Neural crest cell (in vitro differentiated cells): ENCODE results near the gene PYHIN1. TPM values are rescaled to one million over a fixed set of nuclear protein-coding genes. Genes with fewer than 3 reads are reported as not detected.

ENCODE experiments used
- DNase-seq: peaks from one replicate; pipeline ENCODE4 v3.0.0; 2021; ENCODE audit warnings: low read depth, mixed read lengths, low spot score
- H3K27ac Mint-ChIP-seq: one replicate; pipeline ENCODE4 v1.8.0; 2021; ENCODE audit warnings: mild to moderate bottlenecking, mixed read lengths; ENCODE audit not compliant: unreplicated experiment
- H3K27me3 Mint-ChIP-seq: 2 replicates; pipeline ENCODE4 v1.8.0; 2021; ENCODE audit warnings: low read depth, mild to moderate bottlenecking, mixed read lengths
- H3K36me3 Mint-ChIP-seq: 2 replicates; pipeline ENCODE4 v1.8.0; 2021; ENCODE audit warnings: low read depth, mild to moderate bottlenecking, mixed read lengths
- H3K4me1 Mint-ChIP-seq: 2 replicates; pipeline ENCODE4 v1.8.0; 2021; ENCODE audit warnings: mixed read lengths
- H3K4me3 Mint-ChIP-seq: one replicate; pipeline ENCODE4 v1.8.0; 2021; ENCODE audit warnings: mild to moderate bottlenecking, mixed read lengths
- H3K9me3 Mint-ChIP-seq: 2 replicates; pipeline ENCODE4 v1.8.0; 2021; ENCODE audit warnings: mixed read lengths
- total RNA-seq: library from RNA; stranded (reverse); gene quantifications from 2 replicates; pipeline ENCODE4 v1.2.1, GENCODE V29; 2021
- TF ChIP-seq, protein P1 (sequence below): fragments of 200-600 bp; sonication (generic); conservative IDR thresholded peaks from 2 replicates; pipeline ENCODE4 v1.5.0; 2021; ENCODE audit warnings: antibody characterized with exemption, mild to moderate bottlenecking

PYHIN1 gene
- total RNA-seq, 1 donor from 2014 or later: not detected

DNA sequence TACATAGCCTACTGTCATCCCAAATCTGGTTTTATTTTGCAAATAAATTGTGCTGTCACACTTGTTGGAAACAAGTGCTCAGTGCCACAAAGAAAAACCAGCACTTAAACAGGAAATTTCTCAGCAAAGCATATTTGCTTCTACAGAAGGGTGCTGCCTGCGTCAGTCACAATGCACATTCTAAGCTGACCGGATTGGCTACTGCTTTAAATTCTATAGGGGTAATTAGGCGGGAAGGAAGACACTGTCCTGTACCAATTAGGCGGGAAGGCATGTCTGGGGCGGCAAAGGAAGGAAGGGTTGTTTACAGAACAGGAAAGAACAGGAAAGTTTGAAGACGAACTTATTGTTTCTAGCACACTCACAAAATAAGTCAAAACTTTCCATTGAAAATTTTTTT lies 81.1 kb downstream of the PYHIN1 start:
- DNase-seq: no peak
- Mint-ChIP-seq H3K9me3 (peaks cover 4% of the 10 kb centered on the region), H3K27me3 (no peaks in the 10 kb centered on the region), H3K27ac (no peak overlapping the region), H3K36me3 (peaks cover 3% of the 10 kb centered on the region), H3K4me1 (peaks cover 13% of the 10 kb centered on the region), H3K4me3 (no peak overlapping the region)
- TF ChIP-seq, protein P1, sequence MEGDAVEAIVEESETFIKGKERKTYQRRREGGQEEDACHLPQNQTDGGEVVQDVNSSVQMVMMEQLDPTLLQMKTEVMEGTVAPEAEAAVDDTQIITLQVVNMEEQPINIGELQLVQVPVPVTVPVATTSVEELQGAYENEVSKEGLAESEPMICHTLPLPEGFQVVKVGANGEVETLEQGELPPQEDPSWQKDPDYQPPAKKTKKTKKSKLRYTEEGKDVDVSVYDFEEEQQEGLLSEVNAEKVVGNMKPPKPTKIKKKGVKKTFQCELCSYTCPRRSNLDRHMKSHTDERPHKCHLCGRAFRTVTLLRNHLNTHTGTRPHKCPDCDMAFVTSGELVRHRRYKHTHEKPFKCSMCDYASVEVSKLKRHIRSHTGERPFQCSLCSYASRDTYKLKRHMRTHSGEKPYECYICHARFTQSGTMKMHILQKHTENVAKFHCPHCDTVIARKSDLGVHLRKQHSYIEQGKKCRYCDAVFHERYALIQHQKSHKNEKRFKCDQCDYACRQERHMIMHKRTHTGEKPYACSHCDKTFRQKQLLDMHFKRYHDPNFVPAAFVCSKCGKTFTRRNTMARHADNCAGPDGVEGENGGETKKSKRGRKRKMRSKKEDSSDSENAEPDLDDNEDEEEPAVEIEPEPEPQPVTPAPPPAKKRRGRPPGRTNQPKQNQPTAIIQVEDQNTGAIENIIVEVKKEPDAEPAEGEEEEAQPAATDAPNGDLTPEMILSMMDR: no peak

DNA sequence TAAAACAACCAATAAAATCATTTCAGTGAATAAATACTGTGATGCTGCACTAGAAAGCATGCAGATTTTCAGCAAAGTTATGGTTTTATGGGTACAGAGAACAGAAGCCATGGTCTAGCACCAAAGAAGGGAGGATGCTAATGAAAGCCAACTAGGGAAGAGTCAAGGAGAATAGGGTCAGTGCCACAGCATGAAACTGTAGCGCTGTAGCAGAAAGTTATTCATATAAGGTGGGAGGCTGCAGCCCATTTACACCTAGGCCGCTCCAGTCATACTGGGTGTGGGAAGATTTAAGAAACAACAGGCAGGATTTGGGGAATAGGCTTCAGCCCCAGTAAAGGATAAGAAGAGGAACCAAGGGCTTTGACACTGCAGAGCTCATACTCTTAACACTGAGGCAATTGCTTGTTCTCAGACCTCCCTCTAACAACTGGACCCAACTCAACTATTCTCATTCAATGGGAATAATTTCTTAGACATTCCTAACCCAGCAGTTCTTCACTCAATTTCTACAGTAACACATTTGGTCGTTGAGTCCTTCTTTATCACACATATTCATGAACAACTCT lies 82.7 kb downstream of the PYHIN1 start:
- Mint-ChIP-seq H3K9me3 (peaks cover 4% of the 10 kb centered on the region), H3K27ac (no peak overlapping the region), H3K4me1 (peaks cover 13% of the 10 kb centered on the region), H3K4me3 (no peak overlapping the region), H3K27me3 (no peaks in the 10 kb centered on the region), H3K36me3 (peaks cover 6% of the 10 kb centered on the region)
- DNase-seq: no peak
- TF ChIP-seq, protein P1: no peak

DNA sequence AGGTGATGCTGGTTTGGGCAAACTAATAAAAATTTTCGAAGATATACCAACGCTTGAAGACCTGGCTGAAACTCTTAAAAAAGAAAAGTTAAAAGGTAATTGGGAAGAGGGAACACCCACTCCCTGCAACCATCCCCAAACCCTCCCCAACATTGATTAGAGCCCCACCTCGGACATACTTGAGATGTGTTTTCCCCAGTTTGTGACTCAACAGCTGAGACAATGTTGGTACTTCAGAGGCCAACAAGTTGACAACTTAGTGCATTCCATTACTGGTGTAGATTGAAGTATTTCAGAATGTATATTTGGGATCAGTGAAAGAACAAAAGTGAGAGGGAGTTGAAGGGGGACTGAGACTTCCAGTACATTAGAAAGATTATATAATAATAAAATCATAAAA lies 83.5 kb downstream of the PYHIN1 start:
- Mint-ChIP-seq H3K4me3 (no peak overlapping the region), H3K4me1 (peaks cover 9% of the 10 kb centered on the region), H3K9me3 (peaks cover 4% of the 10 kb centered on the region), H3K27me3 (no peaks in the 10 kb centered on the region), H3K36me3 (peaks cover 6% of the 10 kb centered on the region), H3K27ac (no peak overlapping the region)
- TF ChIP-seq, protein P1: no peak
- DNase-seq: no peak

DNA sequence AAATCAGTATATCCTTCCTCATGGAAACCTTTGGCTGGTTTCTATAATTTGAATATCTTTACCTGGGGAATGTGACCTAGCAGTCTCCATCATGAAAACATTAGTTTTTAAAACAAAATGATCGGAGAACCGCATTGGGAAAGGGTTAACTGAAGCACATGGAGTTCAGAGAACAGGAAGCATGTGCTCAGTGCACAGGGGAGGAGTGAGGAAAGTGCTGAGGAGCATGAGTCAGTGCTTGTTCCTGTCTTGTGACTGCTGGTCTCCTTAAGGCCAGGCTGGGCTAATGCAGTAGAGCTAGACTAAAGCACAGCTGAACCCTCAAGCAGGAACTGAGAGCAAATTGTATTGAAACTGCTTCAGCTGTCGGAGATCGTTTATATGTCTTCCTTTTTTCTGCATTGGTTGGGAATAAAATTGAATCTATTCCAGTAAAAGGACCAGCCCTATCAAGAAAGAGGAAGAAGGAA lies 84.1 kb downstream of the PYHIN1 start:
- TF ChIP-seq, protein P1: no peak
- Mint-ChIP-seq H3K27me3 (no peaks in the 10 kb centered on the region), H3K4me3 (no peak overlapping the region), H3K27ac (no peak overlapping the region), H3K36me3 (peaks cover 6% of the 10 kb centered on the region), H3K4me1 (peaks cover 5% of the 10 kb centered on the region), H3K9me3 (peaks cover 4% of the 10 kb centered on the region)
- DNase-seq: no peak

DNA sequence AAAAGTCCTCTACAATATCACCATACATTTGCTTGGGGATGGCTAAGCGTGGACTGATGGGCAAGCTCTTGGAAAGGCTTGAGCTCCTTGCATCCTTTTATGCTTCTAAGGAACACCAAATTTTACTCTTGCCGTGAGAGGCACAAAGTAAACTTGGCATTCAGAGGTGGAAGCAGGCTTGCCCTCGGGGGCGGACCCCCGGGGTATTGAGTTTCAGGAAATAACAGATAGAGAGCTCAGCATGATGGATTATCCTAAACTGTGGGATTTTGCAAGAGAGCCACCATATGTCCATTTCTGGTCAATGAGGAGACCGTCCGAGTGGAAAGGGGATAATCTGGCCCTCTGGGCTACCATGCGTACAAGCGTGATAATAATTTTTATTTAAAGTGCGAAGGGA lies 92.4 kb downstream of the PYHIN1 start:
- no peak for DNase-seq
- Mint-ChIP-seq H3K27ac (no peak overlapping the region), H3K9me3 (peaks cover 4% of the 10 kb centered on the region), H3K4me3 (no peak overlapping the region), H3K4me1 (no peaks in the 10 kb centered on the region), H3K36me3 (no peaks in the 10 kb centered on the region), H3K27me3 (no peaks in the 10 kb centered on the region)
- TF ChIP-seq, protein P1: no peak
